ENCODE measurements around the gene AFTPH. TPM values are rescaled to one million over a fixed set of nuclear protein-coding genes. Genes with fewer than 3 reads are reported as not detected.
A peak's percentile ranks its signal among the peaks of the same experiment; 100 is the strongest.

The AFTPH gene, protein sequence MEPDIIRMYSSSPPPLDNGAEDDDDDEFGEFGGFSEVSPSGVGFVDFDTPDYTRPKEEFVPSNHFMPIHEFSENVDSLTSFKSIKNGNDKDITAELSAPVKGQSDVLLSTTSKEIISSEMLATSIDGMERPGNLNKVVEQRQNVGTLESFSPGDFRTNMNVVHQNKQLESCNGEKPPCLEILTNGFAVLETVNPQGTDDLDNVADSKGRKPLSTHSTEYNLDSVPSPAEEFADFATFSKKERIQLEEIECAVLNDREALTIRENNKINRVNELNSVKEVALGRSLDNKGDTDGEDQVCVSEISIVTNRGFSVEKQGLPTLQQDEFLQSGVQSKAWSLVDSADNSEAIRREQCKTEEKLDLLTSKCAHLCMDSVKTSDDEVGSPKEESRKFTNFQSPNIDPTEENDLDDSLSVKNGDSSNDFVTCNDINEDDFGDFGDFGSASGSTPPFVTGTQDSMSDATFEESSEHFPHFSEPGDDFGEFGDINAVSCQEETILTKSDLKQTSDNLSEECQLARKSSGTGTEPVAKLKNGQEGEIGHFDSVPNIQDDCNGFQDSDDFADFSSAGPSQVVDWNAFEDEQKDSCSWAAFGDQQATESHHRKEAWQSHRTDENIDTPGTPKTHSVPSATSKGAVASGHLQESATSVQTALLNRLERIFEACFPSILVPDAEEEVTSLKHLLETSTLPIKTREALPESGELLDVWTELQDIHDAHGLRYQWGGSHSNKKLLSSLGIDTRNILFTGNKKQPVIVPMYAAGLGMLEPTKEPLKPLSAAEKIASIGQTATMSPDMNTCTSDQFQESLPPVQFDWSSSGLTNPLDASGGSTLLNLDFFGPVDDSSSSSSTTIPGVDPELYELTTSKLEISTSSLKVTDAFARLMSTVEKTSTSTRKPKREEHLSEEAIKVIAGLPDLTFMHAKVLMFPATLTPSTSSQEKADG
- polyA plus RNA-seq (2012; ENCODE audit: low read depth, missing spikeins) = 32.6 TPM

DNA sequence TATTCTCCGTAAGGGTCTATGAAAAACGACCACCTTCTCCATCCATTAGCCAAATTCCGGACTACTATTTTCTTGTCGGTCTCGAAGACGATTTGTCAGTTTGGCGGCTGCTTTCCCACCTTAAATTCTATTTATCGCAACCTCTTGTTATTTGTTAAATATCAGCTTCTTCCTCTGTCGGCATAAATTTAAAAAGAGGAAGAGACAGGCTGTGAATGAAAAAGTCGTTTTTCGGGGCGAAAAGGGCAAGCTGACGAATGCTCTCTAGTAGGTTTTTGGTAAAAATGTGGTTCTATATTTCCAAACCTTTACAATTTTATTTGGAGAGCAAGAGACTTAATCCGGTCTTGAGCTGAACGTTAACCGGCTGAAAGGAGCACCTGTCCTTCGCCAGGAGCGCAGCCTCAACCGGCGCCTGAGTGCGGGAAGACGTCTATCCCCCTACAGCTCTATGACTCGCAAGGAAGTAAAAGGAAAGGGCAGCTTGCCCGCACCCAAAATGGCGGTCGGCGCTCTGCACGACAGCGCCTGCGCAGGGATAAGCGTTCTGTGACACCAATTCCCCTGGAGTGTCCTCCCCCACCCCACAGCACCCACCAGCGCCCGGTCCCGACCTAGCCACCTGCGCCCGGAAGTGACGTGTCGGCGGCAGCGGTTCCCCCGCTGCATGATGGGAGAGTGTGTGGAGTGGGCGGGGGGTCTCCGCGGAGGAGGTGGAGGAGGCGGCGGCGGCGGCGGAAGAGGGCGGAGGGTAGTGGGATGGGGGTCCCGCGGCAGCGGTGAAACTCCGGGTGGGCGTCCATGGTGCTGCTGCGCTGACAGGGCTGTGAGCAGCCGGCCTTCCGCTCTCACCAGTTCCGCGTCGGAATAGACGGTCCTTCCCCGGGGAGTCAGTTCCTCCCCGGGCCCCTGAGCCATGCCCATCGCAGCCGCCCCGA, at the start of gene AFTPH:
Gene AFTPH (plus strand): TSS at position 663 of the 938 bp plus-strand sequence. CDS start 27,147 bp downstream, outside the sequence.
- FAIRE-seq (peak; percentile 98), DNase-seq (ENCODE audit: insufficient read length, low spot score) (peak; percentile 91)
- TF ChIP-seq PAX5 (IDR thresholded peaks at IDR 0.05; ENCODE audit: insufficient read depth, low read length, severe bottlenecking) (no peak), TAF1 (IDR thresholded peaks at IDR 0.05; ENCODE audit: low read depth, low read length) (peak; percentile 94), SPI1 (IDR thresholded peaks at IDR 0.05; ENCODE audit: low read depth, low read length) (peak; percentile 68), POLR2AphosphoS5 (IDR thresholded peaks at IDR 0.05; ENCODE audit: low read depth, low read length) (peak; percentile 89), POLR2A (IDR thresholded peaks at IDR 0.05; ENCODE audit: low read depth, low read length) (peak; percentile 85), POU2F2 (IDR thresholded peaks at IDR 0.05; ENCODE audit: low read depth, low read length) (peak; percentile 38; the same call in 1 of the 2 replicates)

DNA sequence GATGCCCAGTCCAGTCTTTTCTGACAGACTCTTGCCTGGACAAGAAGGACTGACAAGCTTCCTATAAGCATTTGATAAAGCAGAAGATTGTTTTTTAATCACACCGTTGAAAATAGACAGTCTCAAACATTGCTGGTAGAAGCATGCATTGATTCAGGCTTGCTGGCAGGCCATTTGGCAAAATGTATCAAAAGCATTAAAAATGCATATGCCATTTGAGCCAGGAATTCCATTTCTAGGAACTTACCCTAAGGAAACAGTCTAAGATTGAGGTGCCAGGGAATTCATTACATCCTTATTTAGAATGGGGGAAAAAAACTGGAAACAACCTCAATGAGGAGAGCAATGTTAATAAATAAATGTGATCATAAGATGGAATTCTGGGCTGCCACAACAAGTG, 49.5 kb upstream of the AFTPH start:
- TF ChIP-seq POLR2AphosphoS5 (IDR thresholded peaks at IDR 0.05; ENCODE audit: low read depth, low read length) (no peak), POLR2A (IDR thresholded peaks at IDR 0.05; ENCODE audit: low read depth, low read length) (no peak), TAF1 (IDR thresholded peaks at IDR 0.05; ENCODE audit: low read depth, low read length) (no peak), POU2F2 (IDR thresholded peaks at IDR 0.05; ENCODE audit: low read depth, low read length) (no peak), PAX5 (IDR thresholded peaks at IDR 0.05; ENCODE audit: insufficient read depth, low read length, severe bottlenecking) (no peak), SPI1 (IDR thresholded peaks at IDR 0.05; ENCODE audit: low read depth, low read length) (no peak)
- no peak for FAIRE-seq
- no peak for DNase-seq (ENCODE audit: insufficient read length, low spot score)

DNA sequence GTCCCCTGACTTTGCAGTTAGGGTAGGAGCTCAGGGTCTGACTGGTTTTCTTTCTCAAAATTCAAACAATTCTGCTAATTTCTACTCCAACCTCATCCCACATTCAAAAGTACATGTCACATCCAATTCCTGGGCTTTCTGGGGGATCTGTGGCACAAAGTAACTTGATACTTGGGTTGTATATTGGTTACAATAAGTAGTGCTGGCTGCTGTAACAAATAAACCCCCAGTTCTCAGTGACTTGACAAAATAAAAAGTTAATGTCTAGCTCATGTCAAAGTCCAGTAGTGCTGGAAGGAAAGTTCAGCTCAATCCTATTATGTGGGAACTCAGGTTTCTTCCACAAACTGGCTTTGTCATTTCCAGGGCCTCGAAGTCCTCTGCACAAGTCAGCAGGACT, 47.1 kb upstream of the AFTPH start:
- TF ChIP-seq POLR2AphosphoS5 (IDR thresholded peaks at IDR 0.05; ENCODE audit: low read depth, low read length) (no peak), SPI1 (IDR thresholded peaks at IDR 0.05; ENCODE audit: low read depth, low read length) (no peak), POLR2A (IDR thresholded peaks at IDR 0.05; ENCODE audit: low read depth, low read length) (no peak), TAF1 (IDR thresholded peaks at IDR 0.05; ENCODE audit: low read depth, low read length) (no peak), POU2F2 (IDR thresholded peaks at IDR 0.05; ENCODE audit: low read depth, low read length) (no peak), PAX5 (IDR thresholded peaks at IDR 0.05; ENCODE audit: insufficient read depth, low read length, severe bottlenecking) (no peak)
- no peak for DNase-seq (ENCODE audit: insufficient read length, low spot score)
- FAIRE-seq = no peak

DNA sequence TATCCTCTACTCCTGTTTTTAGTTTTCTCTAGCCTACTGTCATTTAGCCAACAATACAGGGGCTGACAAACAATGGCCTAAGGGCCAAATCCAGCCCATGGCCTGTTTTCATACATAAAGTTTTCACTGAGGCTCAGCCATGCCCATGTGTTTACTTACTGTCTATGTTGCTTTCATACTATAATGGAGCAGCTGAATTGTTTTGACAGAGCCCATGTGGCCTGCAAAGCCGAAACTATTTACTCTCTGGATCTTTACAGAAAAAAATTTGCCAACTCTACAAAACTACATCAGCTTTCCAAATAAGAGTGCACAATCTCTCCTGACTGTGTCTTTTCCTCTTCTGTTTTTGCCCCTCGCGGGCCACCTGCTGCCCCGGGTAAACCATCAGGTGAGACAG, 46.1 kb upstream of the AFTPH start:
- no peak for FAIRE-seq
- TF ChIP-seq POLR2AphosphoS5 (IDR thresholded peaks at IDR 0.05; ENCODE audit: low read depth, low read length) (no peak), POU2F2 (IDR thresholded peaks at IDR 0.05; ENCODE audit: low read depth, low read length) (no peak), PAX5 (IDR thresholded peaks at IDR 0.05; ENCODE audit: insufficient read depth, low read length, severe bottlenecking) (no peak), SPI1 (IDR thresholded peaks at IDR 0.05; ENCODE audit: low read depth, low read length) (no peak), POLR2A (IDR thresholded peaks at IDR 0.05; ENCODE audit: low read depth, low read length) (no peak), TAF1 (IDR thresholded peaks at IDR 0.05; ENCODE audit: low read depth, low read length) (no peak)
- DNase-seq (ENCODE audit: insufficient read length, low spot score) = no peak

DNA sequence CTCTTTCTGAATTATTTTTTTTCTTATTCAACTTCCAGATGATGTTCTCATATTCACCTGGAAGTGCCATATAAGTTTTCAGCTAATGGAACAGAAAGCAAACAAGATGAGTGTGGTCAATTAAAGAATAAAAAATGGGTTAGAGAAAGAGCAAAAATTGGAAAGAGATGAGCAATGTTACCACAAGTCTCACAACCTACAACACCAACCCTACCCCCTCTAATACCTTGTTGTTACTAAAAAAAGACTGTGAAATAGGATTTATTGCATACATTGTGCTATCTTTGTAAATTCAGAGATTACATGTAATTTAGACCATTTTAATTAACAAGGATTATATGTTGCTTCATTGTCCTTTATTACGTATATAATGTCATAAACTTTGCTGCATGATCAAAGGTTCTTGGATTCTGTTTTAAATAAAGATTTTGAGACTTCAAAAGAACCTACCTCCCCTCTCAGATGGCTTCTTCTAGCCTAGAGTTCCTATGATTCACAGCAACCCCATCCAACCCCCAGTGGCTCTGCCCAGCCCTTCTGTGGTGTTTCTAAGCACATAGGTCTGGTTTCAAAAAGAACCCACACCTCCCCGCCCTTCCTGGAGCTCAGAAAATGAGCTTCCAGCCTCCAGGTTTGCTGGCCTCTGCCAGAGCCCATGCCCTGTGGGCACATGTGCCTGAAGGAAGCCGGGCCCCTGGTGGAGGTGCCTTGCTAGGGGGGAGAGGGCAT, 45.5 kb upstream of the AFTPH start:
- FAIRE-seq (no peak), DNase-seq (ENCODE audit: insufficient read length, low spot score) (no peak)

DNA sequence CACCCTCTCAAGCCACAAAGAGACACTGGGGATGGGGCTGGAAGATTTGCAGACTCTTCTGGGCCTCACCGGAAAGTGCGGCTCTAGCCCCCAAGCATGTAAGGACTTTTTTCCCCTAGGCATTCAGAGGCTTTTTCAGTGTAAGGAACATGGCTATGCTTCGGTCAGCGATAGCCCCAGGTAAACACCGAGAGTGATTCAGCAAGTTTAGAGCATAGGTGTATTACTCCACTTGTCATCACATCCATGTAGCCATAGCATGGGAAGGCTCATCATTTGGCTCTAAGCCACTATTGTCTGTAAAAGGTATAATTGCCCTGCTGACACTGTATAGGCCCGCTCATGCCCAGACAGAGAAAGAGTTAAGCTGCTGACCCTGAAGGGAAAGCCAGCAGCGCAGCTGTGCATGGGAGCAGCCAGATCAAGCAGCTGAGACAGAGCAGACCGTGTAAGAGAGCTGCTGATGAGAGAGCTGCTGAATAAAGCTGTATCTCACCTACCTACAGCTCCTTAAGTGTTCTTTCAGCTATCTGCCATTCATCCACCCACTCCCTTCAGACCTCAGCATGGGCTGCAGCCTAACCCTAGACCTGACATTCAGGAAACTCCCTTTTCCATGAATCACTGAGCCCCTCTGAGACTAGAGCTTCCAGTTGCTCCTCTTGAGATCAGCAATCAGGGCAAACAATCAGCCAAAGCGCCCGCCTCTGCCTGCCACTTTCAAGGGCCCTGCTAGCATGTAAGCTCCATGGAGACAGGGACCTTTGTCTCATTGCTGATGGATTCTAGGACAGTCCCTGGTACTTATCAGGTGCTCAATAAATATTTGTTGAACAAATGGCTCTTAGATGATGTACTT, 44.6 kb upstream of the AFTPH start:
- no peak for TF ChIP-seq TAF1 (IDR thresholded peaks at IDR 0.05; ENCODE audit: low read depth, low read length)
- no peak for TF ChIP-seq POLR2A (IDR thresholded peaks at IDR 0.05; ENCODE audit: low read depth, low read length)
- no peak for TF ChIP-seq POU2F2 (IDR thresholded peaks at IDR 0.05; ENCODE audit: low read depth, low read length)
- TF ChIP-seq POLR2AphosphoS5 (IDR thresholded peaks at IDR 0.05; ENCODE audit: low read depth, low read length) = no peak
- no peak for TF ChIP-seq SPI1 (IDR thresholded peaks at IDR 0.05; ENCODE audit: low read depth, low read length)
- no peak for TF ChIP-seq PAX5 (IDR thresholded peaks at IDR 0.05; ENCODE audit: insufficient read depth, low read length, severe bottlenecking)
- DNase-seq (ENCODE audit: insufficient read length, low spot score) = no peak

More for the DNA sequence above, 45.5 kb upstream of the AFTPH start:
- TF ChIP-seq PAX5 (IDR thresholded peaks at IDR 0.05; ENCODE audit: insufficient read depth, low read length, severe bottlenecking) = no peak
- TF ChIP-seq POLR2AphosphoS5 (IDR thresholded peaks at IDR 0.05; ENCODE audit: low read depth, low read length) = no peak
- TF ChIP-seq SPI1 (IDR thresholded peaks at IDR 0.05; ENCODE audit: low read depth, low read length) = no peak
- no peak for TF ChIP-seq TAF1 (IDR thresholded peaks at IDR 0.05; ENCODE audit: low read depth, low read length)

DNA sequence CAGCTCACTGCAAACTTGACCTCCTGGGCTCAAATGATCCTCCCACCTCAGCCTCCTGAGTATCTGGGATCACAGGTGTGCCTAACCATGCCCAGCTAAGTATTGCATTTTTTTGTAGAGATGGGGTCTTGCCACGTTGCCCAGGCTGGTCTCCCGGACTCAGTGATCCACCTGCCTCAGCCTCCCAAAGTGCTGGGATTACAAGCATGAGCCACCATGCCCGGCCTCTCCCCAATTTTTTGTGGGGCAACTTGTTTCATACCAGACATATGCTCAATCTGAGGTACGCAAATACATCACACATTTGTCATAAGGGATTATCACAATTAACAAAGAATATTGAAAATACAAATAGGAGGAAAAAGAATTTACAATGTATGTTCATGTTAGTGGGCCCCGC, 42.5 kb upstream of the AFTPH start:
- DNase-seq (ENCODE audit: insufficient read length, low spot score) (no peak), FAIRE-seq (no peak)
- TF ChIP-seq POLR2A (IDR thresholded peaks at IDR 0.05; ENCODE audit: low read depth, low read length) (no peak), POLR2AphosphoS5 (IDR thresholded peaks at IDR 0.05; ENCODE audit: low read depth, low read length) (no peak), TAF1 (IDR thresholded peaks at IDR 0.05; ENCODE audit: low read depth, low read length) (no peak), PAX5 (IDR thresholded peaks at IDR 0.05; ENCODE audit: insufficient read depth, low read length, severe bottlenecking) (no peak), SPI1 (IDR thresholded peaks at IDR 0.05; ENCODE audit: low read depth, low read length) (no peak), POU2F2 (IDR thresholded peaks at IDR 0.05; ENCODE audit: low read depth, low read length) (no peak)

More for the DNA sequence above, 44.6 kb upstream of the AFTPH start:
- FAIRE-seq = no peak

Data from GM12891 (cell line).